Kidney glomerular epithelial cell (primary cell): ENCODE measurements around the gene CAP2.
A peak's percentile ranks its signal among the peaks of the same experiment; 100 is the strongest.
"Not testable (repeated sequence)": the region's sequence is repeated elsewhere in the genome, so short reads cannot be mapped to it uniquely, and the experiment has no call there.

Source experiments
- DNase-seq: peaks from one replicate; lab custom pipeline; 2025; lab: John Stamatoyannopoulos, UW

CAP2 gene

DNA sequence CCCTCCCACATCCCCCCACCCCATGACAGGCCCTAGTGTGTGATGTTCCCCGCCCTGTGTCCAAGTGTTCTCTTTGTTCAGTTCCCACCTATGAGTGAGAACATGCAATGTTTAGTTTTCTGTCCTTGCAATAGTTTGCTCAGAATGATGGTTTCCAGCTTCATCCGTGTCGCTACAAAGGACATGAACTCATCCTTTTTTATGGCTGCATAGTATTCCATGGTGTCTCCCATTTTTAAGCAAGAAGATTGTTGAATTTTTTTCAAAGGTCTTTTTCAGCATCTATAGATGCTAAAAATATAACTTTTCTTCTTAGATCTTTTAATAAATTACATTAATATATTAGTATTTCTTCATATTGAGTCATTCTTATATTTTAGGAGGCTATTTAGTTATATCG lies 47.4 kb downstream of the CAP2 start:
- not testable (repeated sequence) for DNase-seq

DNA sequence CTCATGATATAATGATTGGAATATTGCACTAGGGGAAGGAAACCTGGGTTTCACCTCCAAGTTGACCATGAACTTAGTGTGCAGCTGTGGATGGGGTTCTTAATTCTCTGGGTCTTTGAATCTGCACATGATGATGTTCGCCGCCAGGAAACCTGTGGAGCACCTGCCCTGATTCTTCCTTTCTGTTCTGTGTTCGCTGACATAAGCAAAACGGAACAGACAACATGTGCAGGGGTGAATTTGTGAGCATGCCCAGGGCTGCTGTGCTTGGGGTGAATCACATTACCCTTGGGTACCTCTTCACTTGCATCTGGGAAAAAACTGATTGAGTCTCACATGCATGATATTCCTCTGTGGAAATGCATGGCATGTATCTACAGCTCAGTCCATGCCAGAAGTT lies 48.8 kb downstream of the CAP2 start:
- no peak for DNase-seq

DNA sequence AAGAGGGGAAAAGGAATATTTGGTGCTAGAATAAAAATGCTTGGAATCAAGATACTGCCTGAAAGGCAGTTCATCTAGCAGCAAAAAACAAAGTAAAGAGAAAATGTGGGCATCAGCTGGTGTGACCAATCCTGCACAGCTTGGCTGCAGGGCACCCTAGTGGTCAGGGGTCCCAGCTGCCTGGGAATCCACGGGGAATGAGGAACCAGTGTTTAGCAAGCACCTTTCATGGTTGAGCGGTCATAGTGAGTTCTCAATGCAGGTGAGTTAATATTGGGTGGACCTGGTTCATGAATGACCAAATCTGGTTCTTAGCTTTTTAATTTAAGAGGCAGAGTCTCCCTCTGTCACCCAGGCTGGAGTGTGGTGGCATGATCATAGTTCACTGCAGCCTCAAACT lies 53.3 kb downstream of the CAP2 start:
- no peak for DNase-seq

DNA sequence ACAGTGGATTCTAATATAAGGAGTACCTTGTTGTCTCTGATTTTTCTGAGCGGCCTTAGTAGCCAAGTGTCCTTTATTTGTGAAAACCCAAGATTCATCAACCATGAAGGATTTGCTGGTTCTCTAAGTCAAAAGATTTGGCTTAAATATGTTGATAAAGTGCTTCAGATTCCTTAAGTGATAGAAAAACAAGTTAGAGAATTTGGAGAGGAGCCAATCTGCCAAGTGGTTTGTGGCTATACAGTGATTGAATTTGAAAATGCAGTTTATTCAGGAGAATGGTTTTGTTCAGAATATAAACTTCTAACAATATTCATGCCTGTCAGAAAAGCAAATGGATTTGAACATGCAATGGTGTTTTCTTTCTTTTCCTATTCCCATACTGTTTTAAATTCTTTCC lies 54.8 kb downstream of the CAP2 start:
- DNase-seq = peak; percentile 75

DNA sequence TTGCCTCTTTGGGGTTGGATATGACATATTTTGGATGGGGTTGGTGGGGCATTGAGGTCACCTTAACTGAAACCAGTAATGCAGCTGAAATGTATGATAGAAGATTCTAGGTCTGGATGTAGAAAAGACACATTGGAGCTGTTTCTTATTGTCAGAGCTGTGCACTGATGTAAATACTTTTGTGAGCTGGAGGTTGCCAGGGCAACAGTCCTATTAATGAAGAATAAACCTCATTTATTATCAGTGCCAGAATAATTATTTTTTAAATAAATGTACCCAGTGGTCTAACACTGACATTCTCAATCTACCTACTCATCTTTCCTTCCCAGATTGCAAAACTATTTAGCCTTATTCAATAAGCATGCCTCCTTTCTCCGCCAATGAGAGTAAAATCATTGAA lies 57.0 kb downstream of the CAP2 start:
- DNase-seq = no peak

DNA sequence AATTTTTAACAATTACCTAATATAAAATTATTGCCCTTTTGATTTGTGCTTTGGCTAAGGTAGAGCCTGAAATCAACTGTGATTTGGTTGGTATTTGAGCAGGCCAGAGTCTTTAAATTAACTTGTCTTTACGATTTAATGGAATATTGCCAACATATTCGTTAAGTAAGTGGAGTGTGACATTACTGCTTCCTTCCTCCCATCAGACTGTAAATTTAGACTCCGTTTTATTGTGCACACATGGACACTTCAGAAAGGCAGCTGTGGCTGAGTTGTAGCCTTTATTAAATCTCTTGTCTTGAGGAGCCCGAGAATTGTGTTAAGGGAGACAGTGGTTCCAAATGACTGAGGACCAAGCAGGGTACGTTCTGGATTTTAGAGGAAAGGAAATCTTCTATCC lies 57.4 kb downstream of the CAP2 start:
- no peak for DNase-seq

DNA sequence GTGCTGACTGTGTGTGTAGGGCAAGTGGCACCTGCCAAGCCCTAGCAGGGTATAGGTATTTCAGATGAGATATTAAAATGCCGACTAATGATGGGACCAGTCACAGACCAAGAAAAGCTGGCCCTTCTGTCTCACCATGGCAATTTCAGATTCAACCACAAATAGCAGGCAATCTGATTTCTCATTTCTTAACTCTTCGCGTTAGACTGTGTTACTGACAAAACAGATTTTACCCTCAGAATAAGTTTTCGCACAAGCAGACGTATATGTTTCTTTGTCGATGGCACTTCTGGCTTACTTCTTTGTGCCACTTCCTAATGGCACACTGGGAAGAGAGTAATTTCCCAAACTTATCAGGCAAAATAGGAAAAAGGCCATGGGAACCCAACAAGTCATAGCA lies 58.7 kb downstream of the CAP2 start:
- no peak for DNase-seq

DNA sequence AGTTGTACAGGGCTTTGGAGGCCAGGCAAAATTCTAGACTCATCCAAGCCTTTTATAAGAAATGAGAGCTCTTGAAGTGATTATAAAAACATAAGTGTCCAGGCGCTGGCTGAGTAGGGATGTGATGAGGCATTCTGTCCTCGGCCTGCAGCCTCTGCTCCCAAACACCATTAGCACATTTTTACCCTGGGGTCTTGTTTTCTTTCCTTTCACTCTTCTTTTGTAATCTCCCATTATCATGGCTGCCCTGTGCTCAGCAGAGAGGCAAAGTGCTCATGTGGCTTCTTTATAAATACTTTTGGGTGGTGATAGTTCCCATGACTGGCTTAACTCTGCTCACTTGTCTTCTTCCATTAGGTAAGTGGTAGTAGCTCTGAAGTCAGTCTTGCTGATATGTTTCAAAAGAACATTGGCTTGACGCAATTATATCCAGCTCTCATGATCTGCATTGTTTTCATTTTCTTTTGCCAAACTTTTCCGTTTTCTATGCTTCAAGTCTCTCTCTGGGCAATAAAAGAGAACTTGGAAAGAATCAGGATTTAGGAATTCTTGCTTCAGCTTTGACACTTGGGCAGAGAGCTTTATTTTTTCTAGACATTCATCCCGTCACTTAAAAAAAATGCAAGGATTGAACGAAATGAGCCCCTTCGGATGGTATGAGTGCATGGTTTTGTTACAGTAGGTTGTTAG lies 61.1 kb downstream of the CAP2 start:
- no peak for DNase-seq

DNA sequence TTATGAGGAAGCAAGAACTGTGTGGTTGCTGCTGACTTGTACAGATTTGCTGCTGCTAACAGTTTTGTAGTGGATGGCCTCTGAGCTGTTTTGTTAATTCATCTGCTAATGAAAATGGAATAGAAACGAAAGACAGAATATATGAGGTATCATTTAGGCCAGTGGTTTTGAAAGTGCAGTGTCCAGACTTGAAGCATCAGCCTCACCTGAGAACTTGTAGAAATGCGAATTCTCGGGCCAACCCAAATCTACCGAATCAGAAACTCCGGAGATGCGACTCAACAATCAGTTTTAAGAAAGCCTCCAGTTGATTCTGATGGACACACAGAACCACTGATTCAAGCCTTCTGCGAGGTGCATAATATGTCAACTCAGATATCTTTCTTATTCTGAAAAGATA lies 62.5 kb downstream of the CAP2 start:
- no peak for DNase-seq

DNA sequence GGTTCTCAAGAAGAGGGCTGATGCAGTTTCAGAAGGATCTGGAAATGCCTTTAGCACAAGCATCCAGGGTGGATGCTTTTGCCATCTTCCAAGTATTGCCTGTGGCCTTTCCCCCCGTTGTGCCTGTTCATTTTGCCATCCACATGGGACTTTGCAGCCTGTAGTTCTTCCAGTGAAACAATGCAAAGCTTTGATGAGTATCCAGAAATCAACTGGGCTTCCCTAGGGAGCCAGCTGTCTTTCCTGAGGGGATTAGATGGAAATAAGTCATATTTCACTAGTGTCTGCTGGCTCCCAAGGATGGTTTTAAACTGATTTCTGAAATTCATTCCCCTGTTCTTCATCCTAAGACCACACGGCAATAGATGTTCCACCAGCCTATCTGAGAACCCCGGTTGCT lies 63.3 kb downstream of the CAP2 start:
- DNase-seq = no peak

DNA sequence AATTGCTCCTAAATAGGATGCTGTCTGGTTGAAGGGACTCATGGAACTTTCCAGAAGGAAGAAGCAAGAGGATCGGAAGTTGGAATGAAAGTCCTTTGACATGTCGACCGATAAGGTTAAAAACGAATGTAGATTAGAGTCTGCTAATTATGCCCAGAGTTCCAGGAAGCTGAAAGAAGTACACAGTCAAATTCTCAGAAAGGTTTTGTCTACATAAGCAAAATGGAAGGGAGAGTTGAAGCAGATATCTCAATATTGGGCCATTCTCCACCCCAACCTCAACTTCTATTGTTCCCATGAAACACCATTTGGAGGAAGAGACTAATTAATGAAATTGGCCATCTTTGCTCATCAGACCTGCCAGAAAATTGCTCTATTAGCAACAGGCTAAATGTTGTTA lies 64.0 kb downstream of the CAP2 start:
- DNase-seq = no peak

DNA sequence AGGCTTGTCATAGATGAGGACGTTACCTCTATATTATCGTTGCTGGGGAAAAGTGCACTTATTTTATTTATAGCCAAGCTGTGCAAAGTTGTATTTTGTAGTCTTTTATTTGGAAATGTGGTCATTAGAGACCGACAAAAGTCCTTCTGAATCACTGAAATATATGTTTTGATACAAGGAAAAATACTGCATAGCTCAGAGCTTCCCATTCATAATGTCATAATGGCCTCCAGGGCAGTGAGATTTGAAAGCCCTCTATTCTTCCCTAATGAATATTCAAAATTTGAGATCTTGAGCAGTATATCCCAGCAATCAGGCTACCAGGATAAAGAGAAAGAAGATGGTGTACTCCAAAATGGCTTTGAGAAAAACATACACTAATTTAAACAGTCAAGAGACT lies 64.6 kb downstream of the CAP2 start:
- DNase-seq = no peak

DNA sequence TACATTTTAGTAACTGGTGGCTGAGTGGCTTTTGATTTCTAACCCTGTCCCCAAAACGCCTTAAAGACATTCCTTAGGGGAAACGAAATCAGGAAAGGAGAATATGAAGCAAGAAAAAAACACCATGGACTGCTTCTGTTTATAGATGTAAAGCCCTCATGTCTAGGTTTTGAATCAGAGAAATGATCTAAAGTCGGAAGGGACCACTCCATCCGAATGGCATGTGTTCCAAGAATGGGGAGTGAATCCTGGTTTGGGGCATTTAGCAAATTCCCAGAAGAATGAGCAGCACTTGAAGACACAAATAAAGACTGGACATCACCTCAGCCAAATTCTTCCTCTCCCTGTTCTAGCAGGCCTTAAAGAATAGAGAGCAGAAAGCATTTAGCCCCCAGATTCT lies 65.6 kb downstream of the CAP2 start:
- DNase-seq = no peak

DNA sequence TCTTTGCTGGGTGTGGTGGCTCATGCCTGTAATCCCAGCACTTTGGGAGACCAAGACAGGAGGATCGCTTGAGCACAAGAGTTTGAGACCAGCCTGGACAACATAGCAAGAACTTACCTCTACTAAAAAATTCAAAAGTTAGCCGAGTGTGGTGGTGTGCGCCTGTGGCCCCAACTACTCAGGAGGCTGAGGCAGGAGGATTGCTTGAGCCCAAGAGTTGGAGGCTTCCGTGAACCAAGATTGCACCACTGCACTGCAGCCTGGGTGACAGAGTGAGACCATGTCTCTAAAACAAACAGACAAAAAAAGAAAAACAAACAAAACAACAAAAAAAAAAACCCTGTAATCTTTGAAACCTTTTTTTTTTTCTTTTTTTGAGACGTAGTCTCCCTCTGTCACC lies 67.5 kb downstream of the CAP2 start:
- DNase-seq = no peak

DNA sequence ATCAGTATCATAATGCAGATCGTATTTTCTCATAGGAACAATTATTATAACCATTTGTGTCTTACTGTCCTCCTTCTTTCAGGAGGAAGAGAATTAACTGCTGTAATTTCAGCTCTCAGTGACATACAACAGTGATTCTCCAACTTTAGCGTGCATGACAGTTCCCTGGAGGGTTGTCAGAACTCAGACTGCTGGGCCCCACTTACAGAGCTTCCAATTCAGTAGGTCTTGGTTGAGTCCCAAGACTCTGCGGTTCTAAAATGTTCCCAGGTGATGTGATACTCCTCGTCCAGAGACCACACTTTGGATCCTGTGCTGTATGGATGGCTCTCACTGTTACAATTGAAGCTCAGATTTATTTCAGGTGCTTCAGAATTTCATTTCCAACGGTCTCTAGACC lies 72.8 kb downstream of the CAP2 start:
- DNase-seq = no peak

DNA sequence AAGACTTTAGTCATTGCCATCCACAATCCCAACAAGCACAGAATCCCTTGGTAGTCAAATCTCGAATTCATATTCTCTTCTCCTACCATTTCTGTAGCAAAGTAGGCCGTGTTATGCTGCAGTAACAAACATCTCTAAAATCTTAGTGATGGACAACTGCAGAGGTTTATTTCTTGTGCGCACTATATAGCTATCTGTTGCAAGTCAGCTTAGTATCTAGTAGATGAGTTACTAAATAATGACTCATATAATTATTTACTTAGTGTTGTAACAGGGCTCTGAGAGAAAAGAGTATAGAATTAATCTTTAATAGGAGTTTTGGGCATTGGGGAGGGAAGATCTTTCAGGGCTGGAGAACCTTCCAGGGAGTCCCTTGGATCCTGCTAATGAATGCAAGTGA lies 73.3 kb downstream of the CAP2 start:
- no peak for DNase-seq

DNA sequence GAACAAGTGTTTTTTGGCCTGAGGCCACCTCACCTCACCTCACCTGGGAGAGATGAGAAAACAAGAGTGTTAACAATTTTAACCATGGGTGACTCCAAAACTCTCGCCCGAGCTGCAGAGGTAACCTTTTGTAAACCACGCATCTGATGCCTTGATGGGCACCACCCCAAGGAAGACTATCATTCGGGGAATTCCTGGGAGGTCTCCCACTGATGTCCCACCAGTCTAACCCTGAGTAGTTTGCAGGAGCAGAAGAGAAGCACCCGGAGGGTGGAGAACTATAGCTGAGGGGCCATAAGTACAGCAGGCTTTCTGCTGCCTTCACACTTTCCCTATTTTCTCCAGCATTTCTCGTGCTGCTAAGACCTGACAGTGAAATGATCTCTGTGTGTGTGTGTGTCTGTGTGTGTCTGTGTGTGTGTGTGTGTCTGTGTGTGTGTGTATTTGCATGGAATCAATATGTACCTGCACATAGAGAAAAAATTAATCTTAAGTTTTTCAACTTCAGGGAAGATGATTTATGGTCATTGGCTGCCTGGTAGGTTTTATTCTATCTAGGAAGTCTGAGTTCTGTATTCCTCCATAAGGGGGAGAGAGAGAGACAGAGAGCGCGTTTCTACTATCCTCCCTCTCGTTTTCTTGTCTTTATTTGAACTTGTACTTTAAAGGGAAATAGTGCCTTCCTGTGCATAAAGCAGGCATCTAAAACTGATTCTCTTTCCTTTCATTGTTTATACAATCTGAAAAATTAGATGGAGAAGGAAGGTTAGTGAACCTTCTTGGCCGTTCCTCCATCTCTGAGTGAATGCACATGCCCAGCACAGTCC lies 75.8 kb downstream of the CAP2 start:
- no peak for DNase-seq

DNA sequence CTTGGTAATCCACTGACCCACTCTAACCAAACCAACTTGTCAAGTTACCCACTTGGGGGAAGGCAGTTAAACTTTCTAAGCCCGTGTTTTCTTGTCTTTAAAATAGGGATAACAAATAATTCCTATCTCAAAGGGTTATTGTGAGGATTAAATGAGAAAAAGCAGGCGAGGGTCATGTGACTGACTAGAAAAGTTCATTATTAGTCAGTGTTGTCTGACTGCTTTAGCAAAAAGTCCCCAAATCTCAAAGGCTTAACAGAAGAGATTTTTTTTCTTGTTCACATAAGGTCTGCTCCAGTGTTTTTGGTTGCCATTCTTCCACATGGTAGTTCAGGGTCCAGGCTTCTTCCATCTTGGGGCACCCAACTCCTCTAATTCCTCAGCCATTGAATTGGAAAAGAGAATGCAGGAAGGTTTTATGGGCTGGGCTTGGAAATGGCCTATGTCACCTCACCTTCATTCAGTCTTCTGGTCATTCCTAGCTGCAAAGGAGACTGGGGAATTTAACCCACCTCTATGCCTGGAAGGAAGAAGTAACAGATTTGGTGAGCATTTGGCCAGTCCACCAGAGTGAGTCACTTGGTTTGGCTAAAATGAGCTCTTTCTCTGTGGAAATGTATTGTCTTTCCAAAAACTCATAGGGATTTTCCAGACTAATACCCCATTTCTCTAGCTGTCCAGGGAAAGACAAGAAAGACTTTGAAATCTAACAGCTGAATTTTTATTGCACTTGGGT lies 77.0 kb downstream of the CAP2 start:
- no peak for DNase-seq

DNA sequence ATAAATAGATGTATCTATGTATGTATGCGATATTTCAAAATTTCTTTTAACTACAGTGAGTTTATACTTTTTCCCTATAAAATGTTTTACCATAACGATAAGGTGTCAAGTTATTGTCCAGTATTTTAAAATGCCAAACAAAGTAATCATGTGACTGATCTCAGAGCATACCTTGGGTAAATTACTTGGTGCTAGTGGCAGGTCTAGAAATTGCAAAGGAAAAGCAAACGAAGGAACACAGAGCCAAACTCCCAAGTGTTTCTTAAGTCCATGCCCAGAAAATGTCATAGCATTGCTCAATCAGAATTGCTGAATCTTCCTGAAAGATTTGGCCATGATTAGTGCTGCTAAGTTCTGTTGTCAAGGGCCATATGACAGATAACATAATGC lies 77.5 kb downstream of the CAP2 start:
- no peak for DNase-seq

DNA sequence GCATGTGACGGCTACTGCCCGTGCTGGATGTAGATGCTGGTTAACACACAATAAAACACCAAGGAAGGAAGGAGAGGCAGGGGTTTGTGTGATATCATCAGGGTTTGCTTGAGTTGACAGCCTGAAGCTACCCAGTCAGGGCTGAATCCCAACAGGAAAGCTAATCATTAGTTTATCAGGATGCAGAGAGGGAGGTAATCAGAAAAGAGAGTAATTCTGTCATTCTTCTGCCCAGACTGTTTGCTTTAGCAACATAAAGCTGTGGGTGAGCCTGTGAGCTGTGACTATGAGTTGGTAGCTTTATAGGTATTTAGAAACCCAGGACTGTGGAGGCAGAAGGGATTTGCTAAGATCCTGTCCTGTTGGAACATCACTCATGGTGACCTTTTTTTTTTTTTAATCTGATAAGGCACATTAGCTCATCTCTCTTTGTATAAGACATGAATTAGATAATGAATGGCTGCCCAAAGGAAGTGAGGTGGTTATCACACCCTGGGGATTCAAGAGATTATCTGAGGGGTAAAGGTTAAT lies 79.3 kb downstream of the CAP2 start:
- peak; percentile 87 for DNase-seq

DNA sequence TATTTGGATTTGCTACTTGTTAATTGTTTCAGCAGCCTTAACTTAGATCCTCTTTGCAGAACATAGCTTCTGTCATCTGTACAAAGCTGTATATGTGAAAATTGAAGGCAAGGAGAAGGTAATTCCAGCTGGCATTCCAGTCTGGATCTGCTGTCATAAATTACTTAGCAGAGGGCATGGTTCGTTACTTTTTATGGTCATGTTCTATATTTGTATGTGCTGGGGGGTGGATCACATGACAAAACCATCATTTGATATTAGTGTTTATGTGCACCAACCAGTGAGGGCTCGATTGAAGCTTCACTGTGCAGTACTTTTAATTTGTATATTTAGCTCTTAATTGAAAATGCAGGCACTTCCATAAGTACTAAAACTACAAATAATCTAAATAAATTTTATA lies 80.2 kb downstream of the CAP2 start:
- DNase-seq = peak; percentile 59

DNA sequence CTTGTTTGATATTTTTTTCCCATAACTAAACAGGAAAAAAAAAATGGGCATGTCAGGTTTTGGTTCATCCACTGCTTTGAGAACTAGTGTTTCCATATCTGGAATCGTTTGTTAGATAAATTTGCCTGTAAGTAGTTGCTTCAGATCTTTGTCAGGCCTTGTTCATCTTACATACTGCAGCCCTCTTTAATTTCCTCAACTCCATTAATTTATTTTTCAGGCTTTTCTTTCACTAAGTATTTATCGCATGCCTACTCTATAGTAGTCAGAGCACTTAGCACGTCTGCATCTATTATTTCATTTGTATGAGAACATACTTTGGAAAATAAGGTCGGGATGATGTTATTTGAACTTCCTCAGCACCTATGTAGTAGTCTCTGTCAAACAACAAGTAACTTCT lies 80.9 kb downstream of the CAP2 start:
- DNase-seq = no peak
